Activated CD8-positive, alpha-beta memory T cell treated with anti-CD3 and anti-CD28 coated beads, Interleukin-2, amount 50 U/mL, for 48 hours (primary cell): ENCODE data around the gene ABHD6.
A peak's percentile ranks its signal among the peaks of the same experiment; 100 is the strongest.
"Not testable (repeated sequence)": the region's sequence is repeated elsewhere in the genome, so short reads cannot be mapped to it uniquely, and the experiment has no call there.

Experiments
- DNase-seq: peaks from one replicate; pipeline ENCODE4 v3.0.0-alpha.2; 2020

Gene ABHD6

DNA sequence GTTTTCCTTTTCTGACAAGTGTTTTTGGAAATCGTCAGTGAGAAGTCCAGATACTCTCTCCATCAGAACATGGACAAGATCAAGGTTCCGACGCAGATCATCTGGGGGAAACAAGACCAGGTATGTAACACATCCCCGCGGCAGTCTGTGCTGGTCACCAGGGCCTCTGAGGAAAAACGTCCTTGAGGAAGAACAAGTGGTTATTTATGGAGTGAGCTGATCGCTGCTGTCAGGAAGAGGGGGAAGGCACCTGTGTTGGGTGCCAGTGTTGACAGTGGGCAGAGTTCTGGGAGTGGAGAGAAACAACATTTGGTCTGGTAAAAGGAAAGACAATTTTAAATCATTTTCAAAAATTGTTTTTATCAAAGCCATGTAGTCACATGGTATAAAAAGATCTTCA, 47.7 kb downstream of the ABHD6 start:
- no peak for DNase-seq

DNA sequence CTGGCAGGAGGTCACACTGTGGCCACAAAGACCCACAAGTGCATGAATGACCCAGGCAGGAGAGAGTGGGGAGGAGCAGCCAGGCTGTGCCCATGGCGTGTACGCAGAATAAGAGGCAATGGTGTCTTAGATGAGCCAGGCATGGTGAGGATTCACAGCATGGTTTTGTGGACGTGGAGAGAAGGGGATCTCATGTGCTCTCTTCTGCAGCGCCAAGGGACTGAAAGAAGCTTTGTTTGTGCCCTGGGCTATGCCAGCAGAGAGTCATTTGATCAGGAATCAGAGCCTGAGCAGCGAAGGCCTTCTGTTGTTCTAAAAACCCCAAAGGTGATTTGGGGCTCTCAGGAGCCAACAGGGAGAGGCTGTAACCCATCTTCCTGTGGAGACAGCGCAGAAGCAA, 49.8 kb downstream of the ABHD6 start:
- DNase-seq, result no peak

DNA sequence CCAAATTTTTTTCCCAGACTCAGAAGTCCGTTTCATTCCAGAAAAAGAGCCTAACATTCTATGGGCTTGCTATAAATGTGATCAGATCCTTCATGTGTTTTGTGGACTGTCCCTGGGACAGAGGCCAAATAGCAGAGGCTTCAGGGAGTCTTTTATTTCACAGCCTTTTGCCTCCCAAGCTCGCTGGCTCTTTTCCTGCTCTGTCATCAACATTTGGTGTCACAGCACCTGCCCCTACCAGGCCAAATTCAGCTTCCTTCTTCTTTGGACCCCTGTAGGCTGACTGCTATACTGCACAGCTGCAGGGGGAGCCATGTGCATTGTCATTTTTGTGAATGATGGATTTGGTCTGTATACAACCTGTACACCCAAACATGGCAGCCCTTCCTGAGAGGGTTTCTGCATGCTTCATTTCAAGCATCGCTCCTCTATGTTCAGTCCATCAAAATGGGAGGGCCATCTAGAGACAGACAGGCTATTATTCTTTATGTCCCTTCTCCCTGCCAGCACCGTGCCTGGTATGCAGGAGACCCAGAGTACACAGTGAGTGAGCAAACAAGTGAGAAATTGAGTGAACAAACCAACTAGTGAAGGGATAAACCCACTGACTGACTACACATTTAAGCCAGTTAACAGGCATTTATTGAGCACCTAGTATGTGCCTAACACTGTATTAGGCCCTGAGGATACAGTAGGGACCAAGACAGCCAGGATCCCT, 50.6 kb downstream of the ABHD6 start:
- DNase-seq, result no peak

DNA sequence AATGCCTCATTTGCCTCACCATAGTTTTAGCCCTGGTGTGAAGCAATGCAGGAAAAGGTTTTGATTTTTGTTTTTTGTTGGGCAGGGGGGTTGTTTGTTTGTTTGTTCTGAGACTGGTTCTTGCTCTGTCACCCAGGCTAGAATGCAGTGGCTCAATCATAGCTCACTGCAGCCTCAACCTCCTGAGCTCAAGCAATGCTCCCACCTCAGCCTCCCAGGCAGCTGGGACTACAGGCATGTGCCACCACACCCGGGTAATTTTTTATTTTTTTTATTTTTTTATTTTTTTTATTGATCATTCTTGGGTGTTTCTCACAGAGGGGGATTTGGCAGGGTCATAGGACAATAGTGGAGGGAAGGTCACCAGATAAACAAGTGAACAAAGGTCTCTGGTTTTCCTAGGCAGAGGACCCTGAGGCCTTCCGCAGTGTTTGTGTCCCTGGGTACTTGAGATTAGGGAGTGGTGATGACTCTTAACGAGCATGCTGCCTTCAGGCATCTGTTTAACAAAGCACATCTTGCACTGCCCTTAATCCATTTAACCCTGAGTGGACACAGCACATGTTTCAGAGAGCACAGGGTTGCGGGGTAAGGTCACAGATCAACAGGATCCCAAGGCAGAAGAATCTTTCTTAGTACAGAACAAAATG, 51.5 kb downstream of the ABHD6 start:
- not testable (repeated sequence) for DNase-seq

DNA sequence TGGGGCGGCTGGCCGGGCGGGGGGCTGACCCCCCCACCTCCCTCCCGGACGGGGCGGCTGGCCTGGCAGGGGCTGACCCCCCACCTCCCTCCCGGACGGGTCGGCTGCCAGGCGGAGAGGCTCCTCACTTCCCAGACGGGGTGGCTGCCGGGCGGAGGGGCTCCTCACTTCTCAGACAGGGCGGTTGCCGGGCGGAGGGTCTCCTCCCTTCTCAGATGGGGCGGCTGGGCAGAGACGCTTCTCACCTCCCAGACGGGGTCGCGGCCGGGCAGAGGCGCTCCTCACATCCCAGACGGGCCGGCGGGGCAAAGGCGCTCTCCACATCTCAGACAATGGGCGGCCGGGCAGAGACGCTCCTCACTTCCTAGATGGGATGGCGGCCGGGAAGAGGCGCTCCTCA, 52.9 kb downstream of the ABHD6 start:
- DNase-seq, result not testable (repeated sequence)

DNA sequence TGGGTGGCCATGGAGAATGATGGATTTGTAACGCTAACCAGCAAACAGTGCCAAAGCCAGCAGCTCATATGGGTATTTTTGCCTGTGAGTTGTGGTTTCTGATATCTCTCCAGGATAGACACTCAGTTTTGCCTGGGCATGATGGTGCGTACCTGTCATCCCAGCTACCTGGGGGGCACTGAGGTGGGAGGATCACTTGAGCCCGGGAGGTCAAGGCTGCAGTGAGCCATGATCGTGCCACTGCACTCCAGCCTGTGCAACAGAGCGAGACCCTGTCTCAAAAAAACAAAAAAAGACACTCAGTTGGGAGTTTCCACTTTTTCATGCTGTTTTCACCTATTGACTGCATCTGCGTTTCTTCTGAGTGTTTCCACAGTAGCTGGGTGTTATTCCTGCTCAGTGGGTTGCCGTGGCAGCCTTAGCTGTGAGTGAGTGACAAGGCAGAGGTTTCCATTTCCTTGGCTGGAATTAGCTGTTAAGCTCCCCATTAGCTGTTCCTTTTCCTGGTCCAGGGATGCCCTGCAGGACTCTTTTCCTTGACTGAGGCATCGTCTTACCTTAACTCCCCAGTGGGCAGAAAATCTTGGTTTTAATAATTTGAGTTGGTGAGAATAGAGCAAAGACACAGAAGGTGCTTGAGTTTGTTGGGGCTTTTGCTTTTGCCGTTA, 54.2 kb downstream of the ABHD6 start:
- DNase-seq, result no peak

DNA sequence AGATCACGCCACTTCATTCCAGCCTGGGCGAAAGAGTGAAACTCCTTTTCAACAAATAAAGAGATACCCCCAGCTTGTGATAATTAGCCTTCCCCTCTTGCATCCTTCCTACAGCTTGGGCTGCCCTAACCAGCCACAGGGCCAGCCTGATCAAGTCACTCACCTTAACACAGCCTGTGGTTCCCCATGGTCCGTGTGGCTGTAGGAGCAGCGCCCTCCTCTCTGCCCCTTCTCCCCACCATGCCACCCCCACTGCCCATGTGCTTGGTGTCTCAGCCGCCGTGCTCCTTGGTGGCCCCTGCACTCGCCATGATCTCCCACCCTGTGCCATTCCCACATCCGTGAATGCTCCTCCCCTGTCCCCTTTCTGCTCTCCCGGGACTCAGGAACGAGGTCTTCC, 55.3 kb downstream of the ABHD6 start:
- no peak for DNase-seq

DNA sequence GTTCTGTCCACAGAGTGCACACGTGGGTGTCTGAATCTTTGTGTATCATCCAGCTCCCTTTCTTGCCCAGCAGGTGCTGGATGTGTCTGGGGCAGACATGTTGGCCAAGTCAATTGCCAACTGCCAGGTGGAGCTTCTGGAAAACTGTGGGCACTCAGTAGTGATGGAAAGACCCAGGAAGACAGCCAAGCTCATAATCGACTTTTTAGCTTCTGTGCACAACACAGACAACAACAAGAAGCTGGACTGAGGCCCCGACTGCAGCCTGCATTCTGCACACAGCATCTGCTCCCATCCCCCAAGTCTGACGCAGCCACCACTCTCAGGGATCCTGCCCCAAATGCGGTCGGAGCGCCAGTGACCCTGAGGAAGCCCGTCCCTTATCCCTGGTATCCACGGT, 55.9 kb downstream of the ABHD6 start:
- no peak for DNase-seq

DNA sequence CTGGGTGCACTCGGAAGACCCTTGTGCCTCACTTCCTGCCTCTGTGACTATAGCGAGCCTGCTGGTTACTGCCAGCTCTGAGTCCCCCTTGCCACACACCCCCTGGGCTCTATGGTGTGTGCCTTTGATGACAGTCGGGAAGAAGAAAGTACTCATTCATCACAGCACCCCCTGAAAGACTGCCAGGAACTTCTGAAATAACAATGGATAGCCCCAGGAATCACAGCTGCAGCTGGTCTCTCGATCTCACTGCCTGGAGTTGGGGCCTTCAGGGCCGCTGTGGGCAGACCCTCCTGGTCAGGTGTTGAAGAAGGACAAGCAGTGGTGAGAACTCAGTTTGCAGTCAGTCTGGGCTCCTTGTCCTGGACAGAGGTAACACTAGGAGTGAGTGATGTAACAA, 58.7 kb downstream of the ABHD6 start:
- DNase-seq, result no peak

DNA sequence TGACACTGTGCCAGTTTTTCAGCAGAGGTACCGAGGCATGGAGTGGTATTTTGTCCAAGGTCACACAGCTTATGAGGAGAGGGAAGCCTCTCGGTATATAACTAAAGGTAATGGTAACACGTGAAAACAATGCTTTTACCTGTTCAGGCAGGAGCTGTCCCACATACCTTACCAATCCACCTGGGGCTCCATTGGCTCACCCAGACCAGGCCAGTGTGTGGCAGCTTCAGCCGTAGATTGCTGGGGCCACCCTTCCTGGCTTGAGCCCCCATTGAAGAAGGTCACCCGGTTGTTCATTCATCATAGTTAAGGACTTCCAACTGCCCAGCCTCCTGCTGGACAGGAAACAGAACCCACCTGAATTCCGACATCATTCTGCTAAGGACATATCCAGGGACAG, 59.3 kb downstream of the ABHD6 start:
- no peak for DNase-seq

DNA sequence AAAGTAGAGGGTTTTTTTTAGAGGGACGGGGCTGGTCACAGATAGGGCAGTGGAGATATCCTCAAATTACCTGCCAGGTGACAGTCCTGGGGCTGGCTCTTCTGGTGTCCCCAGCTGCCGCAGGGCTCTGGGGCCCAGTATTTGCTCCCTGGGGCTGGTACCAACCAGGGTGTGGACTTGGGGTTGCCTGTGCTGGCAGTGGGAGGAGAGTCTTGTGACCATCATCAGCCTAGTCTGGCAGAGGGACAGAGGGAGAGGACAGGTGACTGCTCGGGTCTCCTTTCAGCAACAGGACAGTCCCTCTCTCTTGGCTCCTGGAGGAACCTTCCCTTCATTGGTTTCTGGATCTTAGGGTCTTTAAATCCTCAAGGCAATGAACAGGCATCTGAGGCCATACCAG, 60.6 kb downstream of the ABHD6 start:
- DNase-seq, result no peak

DNA sequence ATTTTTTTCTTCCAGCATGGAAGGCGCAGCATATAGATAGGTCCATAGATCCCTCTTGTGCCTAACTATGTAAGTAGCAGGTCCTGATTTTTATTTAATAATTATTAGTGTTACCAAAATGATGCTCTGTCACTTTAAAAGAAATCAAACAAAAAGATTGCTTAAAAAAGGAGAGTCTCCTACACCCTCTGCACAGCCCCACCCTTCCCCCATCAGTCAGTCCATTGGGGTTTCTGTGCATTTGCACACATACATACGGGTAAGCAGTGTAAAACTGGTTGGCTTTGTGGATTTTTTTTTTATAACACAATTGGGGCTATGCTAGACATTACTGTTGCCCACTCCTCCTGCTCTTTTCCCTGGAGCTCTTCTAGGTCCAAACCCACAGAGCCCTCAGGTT, 61.5 kb downstream of the ABHD6 start:
- DNase-seq, result no peak

DNA sequence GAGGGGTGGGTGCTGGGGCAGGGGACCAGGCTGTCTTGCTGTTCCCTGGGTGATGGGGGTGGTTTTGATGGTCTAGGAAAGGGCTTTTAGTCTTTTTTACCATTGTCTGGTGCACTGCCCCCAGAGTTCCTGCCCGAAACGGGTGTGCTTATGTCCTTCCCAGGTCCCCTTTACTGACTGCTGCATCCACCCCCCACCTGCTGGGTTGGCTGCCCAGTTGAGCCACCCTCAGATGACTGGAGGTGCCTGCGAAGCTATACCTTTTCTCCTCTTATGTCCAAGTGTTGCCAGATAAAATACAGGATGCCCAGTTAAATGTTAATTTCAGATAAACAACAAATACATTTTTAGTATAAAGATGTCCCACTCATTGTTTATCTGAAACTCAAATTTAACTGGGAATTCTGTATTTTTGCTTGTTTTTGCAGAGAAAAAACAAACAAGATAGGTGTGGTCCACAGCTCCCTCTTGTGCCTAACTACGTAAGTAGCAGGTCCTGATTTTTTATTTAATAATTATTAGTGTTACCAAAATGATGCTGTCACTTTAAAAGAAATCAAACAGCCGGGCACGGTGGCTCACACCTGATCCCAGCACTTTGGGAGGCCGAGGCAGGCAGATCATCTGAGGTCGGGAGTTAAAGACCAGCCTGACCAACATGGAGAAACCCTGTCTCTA, 62.4 kb downstream of the ABHD6 start:
- no peak for DNase-seq

DNA sequence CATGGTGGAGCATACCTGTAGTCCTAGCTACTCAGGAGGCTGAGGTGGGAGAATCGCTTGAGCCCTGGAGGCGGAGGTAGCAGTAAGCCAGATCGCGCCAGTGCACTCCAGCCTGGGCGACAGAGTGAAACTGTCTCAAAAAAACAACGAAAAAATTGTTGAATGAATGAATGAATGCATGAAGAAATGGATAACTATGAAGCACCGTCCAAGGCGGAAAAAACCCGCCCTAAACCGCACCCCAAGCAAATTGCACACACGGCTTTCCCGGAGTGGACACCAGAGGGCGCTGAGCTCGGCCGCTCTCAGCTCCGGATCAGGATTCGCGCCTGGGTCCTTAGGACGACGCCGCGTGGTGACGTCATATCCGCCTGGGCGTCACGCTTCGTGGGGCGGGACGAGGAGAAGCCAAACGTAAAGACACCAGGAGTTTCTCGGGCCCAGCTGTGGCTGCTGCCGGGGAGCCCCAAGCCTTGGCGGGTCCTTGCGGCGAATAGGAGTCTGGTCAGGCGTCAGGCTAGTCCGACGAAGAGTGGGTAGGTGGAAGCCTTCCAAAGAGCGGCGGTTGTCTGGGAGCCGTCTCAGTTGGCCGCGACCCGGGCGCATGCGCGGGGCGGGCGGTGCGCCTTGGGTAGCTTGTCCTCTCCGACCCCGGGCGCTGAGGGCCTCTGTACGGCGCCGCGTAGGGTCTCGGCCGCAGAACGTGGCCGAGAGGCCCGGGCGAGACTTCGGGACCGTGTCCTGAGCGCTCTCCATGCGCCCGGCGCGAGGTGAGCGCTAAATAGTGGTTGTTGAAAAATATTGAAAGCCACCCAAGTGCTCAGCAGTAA, 68.5 kb downstream of the ABHD6 start, which contains the start of the genes HTD2 and RPP14:
HTD2 (plus strand) TSS at position 639 of the 830 bp plus-strand sequence. CDS start 11,094 bp downstream, outside the sequence.
RPP14 (plus strand) TSS at position 364 of the 830 bp plus-strand sequence. CDS start 4,085 bp downstream, outside the sequence.
- peak; percentile 100 for DNase-seq

DNA sequence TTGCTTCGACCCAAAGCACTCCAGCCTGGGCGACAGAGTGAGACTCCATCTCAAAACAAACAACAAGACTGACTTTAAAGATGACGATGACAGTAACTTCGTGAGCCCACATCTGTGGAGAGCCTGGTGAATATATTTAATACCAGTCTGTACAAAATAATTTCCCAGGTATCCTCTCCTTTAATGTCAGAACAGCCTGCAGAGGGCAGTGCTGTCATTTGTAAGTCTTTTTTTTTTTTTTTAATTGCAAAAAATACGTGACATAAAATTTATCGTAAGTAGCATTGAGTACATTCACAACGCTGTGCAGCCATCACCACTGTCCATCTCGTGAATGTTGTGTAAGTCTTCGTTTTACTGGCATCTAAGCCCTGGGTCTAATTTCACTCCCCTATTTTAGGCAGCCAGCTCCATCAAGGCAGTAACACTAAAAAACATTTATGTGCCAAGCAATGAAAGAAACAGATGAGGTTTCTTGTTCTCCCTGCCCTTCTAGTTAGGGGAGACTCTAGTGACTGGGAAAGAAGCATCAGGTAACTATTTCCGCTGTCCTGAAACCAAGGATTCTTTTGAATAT, 70.1 kb downstream of the ABHD6 start:
- no peak for DNase-seq

DNA sequence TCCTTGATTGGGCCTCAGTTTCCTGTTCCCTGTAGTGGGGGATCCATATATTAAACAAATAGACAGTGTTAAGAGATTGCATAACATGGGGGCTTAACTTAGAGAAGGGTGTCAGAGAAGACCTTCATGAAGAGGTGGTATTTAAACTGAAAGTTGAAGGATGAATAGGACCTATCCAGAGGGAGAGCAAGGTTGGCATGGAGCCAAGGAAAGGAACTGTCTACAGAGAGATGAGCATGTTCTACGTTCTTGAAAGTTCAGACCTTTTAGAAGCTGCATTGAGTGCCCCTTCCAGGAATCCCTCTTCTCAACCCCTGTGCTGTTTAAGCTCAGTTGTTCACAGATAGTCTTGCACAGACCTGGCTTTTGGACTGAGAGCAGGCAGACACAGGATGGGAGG, 71.1 kb downstream of the ABHD6 start:
- DNase-seq, result no peak

DNA sequence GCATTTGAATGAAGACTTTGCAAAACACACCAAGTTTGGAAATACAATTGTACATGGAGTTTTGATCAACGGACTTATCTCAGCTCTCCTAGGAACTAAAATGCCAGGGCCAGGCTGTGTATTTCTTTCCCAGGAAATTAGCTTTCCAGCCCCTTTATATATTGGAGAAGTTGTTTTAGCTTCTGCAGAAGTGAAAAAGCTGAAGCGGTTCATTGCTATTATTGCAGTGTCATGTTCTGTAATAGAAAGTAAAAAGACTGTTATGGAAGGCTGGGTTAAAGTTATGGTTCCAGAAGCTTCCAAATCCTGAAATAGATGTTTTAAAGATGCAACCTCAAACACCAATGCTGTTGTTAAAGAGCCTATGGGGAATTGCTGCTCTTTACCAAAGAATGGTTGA, 80.2 kb downstream of the ABHD6 start:
- no peak for DNase-seq

DNA sequence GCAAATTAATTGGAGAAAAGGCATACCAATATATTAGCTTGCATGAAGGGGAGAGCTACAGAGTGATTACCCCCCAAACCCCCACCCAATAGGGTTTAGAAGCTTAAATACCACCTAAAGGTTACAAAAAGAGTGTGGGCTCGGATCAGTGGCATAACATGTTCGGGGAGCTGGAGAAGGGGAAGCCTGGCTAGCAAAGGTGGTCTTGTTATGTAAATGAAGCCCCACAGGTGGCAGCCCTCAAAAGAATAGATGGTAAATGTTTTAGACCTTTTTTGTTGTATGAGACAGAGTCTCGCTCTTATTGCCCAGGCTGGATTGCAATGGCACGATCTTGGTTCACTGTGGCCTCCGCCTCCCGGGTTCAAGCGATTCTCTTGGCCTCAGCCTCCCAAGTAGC, 84.2 kb downstream of the ABHD6 start:
- no peak for DNase-seq

DNA sequence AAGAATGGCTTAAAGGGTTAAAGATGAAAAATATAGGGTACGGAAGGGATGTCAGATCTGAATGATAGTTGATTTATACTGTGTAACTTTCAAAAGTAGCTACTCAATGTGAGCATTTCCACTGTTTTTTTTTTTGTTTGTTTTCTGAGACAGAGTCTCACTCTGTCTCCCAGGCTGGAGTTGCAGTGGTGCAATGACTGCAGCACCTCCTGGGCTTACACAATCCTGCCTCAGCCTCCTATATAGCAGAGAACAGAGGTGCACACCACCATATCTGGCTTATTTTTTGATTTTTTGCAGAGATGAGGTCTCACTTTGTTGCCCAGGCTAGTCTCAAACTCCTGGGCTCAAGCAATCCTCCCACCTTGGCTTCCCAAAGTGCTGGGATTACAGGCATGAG, 85.2 kb downstream of the ABHD6 start:
- no peak for DNase-seq

DNA sequence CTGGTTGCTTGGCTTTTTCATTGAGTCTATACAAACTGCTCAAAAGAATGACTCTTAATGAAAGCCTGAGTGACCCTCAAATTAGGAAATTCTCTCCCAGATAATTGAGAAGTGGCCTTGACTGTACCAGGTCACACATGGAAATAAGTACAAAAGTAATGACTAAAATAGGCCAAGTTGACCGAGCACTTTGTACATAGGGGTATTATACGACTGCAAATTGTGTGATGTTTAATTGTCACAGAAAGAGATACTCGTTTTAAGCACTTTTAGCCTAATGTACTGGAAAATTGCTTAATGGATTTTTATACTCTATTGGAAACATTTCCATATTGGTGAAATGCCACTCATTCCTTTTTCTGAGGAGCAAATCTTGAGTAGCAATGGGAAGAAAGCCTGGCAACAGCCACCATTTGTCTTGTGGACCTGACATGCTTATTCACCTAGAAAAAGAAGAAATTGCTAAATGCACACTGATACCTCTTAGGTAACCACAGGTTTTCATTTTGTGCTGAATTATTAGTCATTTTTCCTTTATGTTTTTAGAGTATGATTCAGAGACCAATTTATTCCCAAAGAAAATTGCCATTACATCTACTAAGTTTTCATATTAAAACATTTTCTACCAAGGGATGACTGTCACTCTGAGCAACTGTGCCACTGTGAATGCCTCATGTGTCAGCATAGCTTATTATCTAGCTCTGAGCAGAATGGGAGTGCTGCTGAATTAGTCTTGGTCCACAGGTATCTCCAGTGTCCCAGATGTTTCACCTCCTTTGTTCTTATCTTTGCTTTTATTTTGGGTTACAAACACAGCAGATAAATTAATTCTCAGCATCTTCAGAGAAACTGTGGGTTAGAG, 86.2 kb downstream of the ABHD6 start:
- DNase-seq, result no peak
